Common myeloid progenitor, CD34-positive (primary cell): Measurements from ENCODE around the gene TNS1.

Source experiments
- CTCF ChIA-PET: fragments of 350-600 bp; sonication (Branson Sonifier 250); formaldehyde crosslinking; loops from one replicate; lab custom pipeline; 2021; ENCODE audit warnings: antibody characterized with exemption; lab: Charles Lee
- POLR2A ChIA-PET: fragments of 350-600 bp; sonication (Branson Sonifier 250); formaldehyde crosslinking; loops from one replicate; lab custom pipeline; 2021; ENCODE audit warnings: antibody characterized with exemption; lab: Charles Lee
- DNase-seq, 3 donors: peaks; one replicate each; pipeline versions ENCODE4 v3.0.0 to v3.0.0-alpha.2; 2013
- H3K27ac ChIP-seq, 2 experiments: 1 replicate in 1 of 2; 2 replicates in 1 of 2; pipeline ENCODE4 v1.7.0; 2013; ENCODE audit warnings: inconsistent platforms in 2 of 2, low read length in 2 of 2, mild to moderate bottlenecking in 2 of 2, low read depth in 1 of 2, moderate library complexity in 1 of 2; ENCODE audit not compliant: severe bottlenecking in 2 of 2, insufficient read depth in 1 of 2, poor library complexity in 1 of 2
- H3K27me3 ChIP-seq, 5 experiments: replicated peaks in 2 of 5; 1 replicate in 3 of 5; 2 replicates in 2 of 5; pipeline versions ENCODE4 v1.6.1 to v1.7.0; 2013; ENCODE audit warnings: low read length in 4 of 5, mild to moderate bottlenecking in 2 of 5, moderate library complexity in 2 of 5, inconsistent platforms in 1 of 5; ENCODE audit not compliant: insufficient read depth in 5 of 5, control insufficient read depth in 4 of 5
- H3K36me3 ChIP-seq, 4 experiments: 1 replicate in 2 of 4; 2 replicates in 2 of 4; pipeline versions ENCODE4 v1.6.1 to v1.7.0; 2013; ENCODE audit warnings: low read length in 3 of 4, control low read depth in 1 of 4, mild to moderate bottlenecking in 1 of 4; ENCODE audit not compliant: control insufficient read depth in 4 of 4, insufficient read depth in 4 of 4
- H3K4me1 ChIP-seq, 4 experiments: 1 replicate in 3 of 4; 2 replicates in 1 of 4; pipeline versions ENCODE4 v1.6.1 to v1.7.1; 2013; ENCODE audit warnings: low read length in 3 of 4, mild to moderate bottlenecking in 3 of 4, control low read depth in 1 of 4, inconsistent platforms in 1 of 4, moderate library complexity in 1 of 4; ENCODE audit not compliant: control insufficient read depth in 4 of 4, insufficient read depth in 4 of 4; ENCODE audit errors: control extremely low read depth in 1 of 4
- H3K4me3 ChIP-seq, 7 experiments: 1 replicate in 4 of 7; 2 replicates in 3 of 7; pipeline versions ENCODE4 v1.5.1 to v1.7.0; 2013; ENCODE audit warnings: mild to moderate bottlenecking in 7 of 7, low read length in 6 of 7, moderate library complexity in 6 of 7, inconsistent platforms in 2 of 7, low read depth in 2 of 7, control low read depth in 1 of 7; ENCODE audit not compliant: insufficient read depth in 4 of 7, control insufficient read depth in 1 of 7; ENCODE audit errors: extremely low read depth in 1 of 7
- H3K9me3 ChIP-seq, 5 experiments: 1 replicate in 4 of 5; 2 replicates in 1 of 5; pipeline versions ENCODE4 v1.6.1 to v1.7.1; 2013; ENCODE audit warnings: low read length in 4 of 5, mild to moderate bottlenecking in 2 of 5, inconsistent platforms in 1 of 5, low read depth in 1 of 5, moderate library complexity in 1 of 5; ENCODE audit not compliant: control insufficient read depth in 4 of 5, insufficient read depth in 2 of 5; ENCODE audit errors: control extremely low read depth in 1 of 5
- WGBS: methylation state at CpG from one replicate; pipeline ENCODE4 v1.1.5; 2013; ENCODE audit not compliant: insufficient coverage; 5-methylcytosine and 5-hydroxymethylcytosine counted together

Gene TNS1

GRCh38 chr2:218001629-218002028 is 1.2 kb downstream of the TNS1 start:
- Histone ChIP-seq H3K27ac (no peak overlapping the region), H3K9me3 (no peaks in the 10 kb centered on the region), H3K4me1 (peaks cover 0 to 26% (median 19%) of the 10 kb centered on the region in 4 experiments), H3K4me3 (no peak overlapping the region), H3K36me3 (peaks cover 0 to 4% (median 0%) of the 10 kb centered on the region in 4 experiments), H3K27me3 (no peaks in the 10 kb centered on the region)
- POLR2A ChIA-PET = no interaction called here
- WGBS = 76% methylated on average over 3 of the region's 4 CpGs
- CTCF ChIA-PET = interaction anchor here (0.7 to 1.0 kb wide), 3 partner anchors 8 to 33 kb away, joined by 3 to 4 read pairs (median 3); no protein-coding TSS in a partner anchor
- no peak for DNase-seq

DNA sequence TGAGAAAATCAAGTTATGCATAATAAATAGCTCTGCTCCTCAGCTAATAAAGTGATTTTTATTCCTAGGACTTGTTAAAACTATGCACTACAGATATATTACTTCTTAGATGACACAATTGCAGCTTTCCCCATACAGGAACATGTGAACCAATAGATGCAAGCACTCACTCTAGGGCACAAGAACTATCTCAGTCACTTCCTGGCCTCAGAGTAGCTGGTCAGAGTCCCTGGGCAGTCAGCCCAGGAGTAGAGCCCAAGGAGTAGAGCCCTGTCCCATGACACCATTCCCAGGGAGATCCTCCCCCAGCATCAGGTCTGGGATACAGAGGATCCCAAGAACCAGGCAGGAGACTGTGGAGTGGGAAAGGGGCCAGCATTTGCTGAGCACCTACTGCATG is 2.7 kb downstream of the TNS1 start:
- H3K9me3 ChIP-seq = no peaks in the 10 kb centered on the region
- DNase-seq = no peak
- no peaks in the 10 kb centered on the region for H3K36me3 ChIP-seq
- POLR2A ChIA-PET = no interaction called here
- peaks cover 0 to 39% (median 29%) of the 10 kb centered on the region in 4 experiments for H3K4me1 ChIP-seq
- no peak overlapping the region for H3K4me3 ChIP-seq
- CTCF ChIA-PET = interaction anchor here (0.6 to 2.9 kb wide), 11 partner anchors 8 to 214 kb away, joined by 3 to 16 read pairs (median 5); no protein-coding TSS in a partner anchor
- no peak overlapping the region for H3K27ac ChIP-seq
- H3K27me3 ChIP-seq = no peaks in the 10 kb centered on the region

DNA sequence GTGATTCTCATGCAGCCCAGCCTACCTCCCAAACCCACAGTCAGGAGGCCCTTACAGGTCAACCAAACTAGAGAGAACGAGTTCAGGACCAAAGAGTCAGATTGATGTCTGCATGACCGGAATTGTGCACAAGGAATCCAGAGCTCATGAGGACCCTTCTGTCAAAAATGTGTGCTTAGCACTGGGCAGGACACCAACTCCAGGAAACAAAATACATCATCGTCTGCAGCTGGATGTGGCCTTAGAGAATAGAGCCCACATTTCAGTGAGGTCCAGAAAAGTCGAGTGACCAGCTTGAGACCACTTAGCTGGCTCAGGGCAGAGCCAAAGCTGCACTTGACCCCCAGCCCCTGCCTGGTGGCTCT is 3.2 kb downstream of the TNS1 start:
- ChIA-PET CTCF (interaction anchor here (0.6 to 2.9 kb wide), 12 partner anchors 8 to 214 kb away, joined by 3 to 16 read pairs (median 5); no protein-coding TSS in a partner anchor), POLR2A (no interaction called here)
- Histone ChIP-seq H3K9me3 (no peaks in the 10 kb centered on the region), H3K4me3 (no peak overlapping the region), H3K27me3 (no peaks in the 10 kb centered on the region), H3K36me3 (peaks cover 0 to 3% (median 0%) of the 10 kb centered on the region in 4 experiments), H3K4me1 (peaks cover 0 to 39% (median 29%) of the 10 kb centered on the region in 4 experiments), H3K27ac (no peak overlapping the region)
- 100% methylated on average over 4 of the region's 4 CpGs for WGBS
- no peak for DNase-seq

DNA sequence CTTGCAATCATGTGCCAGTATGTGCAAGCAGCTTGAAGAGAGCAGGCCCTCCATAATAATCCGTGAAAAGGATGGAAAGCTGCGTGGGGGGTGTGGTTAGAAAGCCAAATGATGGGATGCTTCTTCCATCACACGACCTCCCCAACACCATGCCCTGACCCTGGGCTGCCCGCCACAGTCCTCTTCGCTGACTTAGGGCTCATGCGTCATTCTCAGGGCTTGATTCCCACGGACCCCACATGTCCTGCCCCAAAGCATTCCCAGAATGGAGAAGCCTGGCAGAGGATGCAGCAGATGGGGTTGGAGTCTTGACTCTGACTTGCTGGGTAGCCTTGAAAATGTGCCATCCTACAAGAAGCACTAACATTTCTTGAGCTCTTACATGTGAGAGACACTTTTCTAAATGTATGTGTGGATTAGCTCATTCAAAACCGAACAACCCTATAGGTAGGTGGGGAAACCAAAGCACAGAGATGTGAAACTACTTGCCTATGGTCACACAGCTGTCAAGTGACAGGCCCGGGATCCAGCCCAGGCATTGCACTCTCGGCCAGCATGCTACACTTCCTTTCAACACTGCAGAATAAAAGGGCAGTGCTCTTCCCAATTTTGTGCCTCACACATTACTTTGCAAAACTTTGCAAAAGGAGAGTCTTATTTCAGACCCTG is 3.7 kb downstream of the TNS1 start:
- Histone ChIP-seq H3K4me1 (peaks cover 0 to 34% (median 27%) of the 10 kb centered on the region in 4 experiments), H3K4me3 (no peak overlapping the region), H3K36me3 (peaks cover 0 to 3% (median 0%) of the 10 kb centered on the region in 4 experiments), H3K27ac (no peak overlapping the region), H3K27me3 (no peaks in the 10 kb centered on the region), H3K9me3 (no peaks in the 10 kb centered on the region)
- DNase-seq = no peak
- WGBS = 94% methylated on average over 10 of the region's 10 CpGs
- ChIA-PET POLR2A (no interaction called here), CTCF (interaction anchor here (0.7 to 2.9 kb wide), 9 partner anchors 10 to 213 kb away, joined by 3 to 16 read pairs (median 5); no protein-coding TSS in a partner anchor)

GRCh38 chr2:217997510-217997909 is 5.3 kb downstream of the TNS1 start:
- Histone ChIP-seq H3K4me3 (no peak overlapping the region), H3K4me1 (peaks cover 0 to 20% (median 16%) of the 10 kb centered on the region in 4 experiments), H3K27ac (no peak overlapping the region), H3K27me3 (no peaks in the 10 kb centered on the region), H3K36me3 (peaks cover 0 to 3% (median 0%) of the 10 kb centered on the region in 4 experiments), H3K9me3 (no peaks in the 10 kb centered on the region)
- WGBS = 88% methylated on average over 9 of the region's 11 CpGs
- CTCF ChIA-PET = interaction anchor here (0.6 to 5.0 kb wide), 5 partner anchors 9 to 269 kb away, joined by 3 to 41 read pairs (median 4); no protein-coding TSS in a partner anchor
- POLR2A ChIA-PET = no interaction called here
- no peak for DNase-seq

DNA sequence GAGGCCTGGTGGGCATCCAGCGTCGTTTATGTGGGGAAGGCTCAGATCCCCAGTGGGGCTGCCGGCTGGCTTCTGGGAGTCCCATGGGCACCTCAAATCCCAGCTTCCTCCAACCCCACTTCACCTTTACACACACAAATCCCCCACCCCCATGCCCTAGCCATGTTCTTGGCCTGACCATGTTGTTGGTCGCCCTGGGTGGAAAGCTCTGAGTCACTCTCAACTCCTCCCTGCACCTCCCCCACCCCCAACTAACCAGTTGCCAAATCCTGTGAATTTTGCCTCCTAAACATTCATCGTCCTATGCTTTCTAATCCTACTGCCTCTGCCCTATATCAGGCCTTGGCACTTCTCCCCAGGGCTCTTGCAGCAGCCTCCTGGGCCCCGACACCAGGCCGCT is 6.4 kb downstream of the TNS1 start:
- CTCF ChIA-PET = interaction anchor here (1.1 to 14.8 kb wide), 5 partner anchors 9 to 207 kb away, joined by 3 to 249 read pairs (median 4); no protein-coding TSS in a partner anchor
- no peaks in the 10 kb centered on the region for H3K9me3 ChIP-seq
- POLR2A ChIA-PET = no interaction called here
- H3K27ac ChIP-seq = no peak overlapping the region
- H3K4me1 ChIP-seq = peaks cover 0 to 13% (median 10%) of the 10 kb centered on the region in 4 experiments
- no peaks in the 10 kb centered on the region for H3K27me3 ChIP-seq
- no peak overlapping the region for H3K4me3 ChIP-seq
- DNase-seq = no peak
- peaks cover 0 to 3% (median 0%) of the 10 kb centered on the region in 4 experiments for H3K36me3 ChIP-seq
- 89% methylated on average over 5 of the region's 7 CpGs for WGBS

DNA sequence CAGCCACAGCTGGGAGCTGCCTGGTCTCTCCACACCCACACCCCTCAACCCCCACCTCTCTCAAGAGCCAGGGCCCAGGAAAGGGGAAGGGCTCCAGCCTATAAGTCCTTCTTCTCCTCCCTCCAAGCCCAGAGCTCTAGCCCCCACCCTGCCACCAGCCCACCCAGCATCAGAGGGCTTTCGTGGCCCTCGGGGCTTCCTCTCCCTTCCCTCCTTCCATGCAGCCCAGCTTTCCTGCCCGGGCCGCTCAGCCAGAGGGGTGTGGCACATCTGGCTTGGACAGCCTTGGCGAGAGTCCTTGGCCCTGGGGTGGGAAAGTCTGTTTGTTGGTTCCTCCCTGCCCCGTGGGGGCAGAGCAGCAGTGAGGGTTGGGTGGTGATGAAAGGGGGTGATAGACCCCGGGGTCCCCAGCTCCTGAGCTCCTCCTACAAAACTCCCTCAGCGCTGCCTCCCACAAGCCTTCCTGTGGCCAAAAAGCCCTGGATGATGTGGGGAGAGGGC is 7.0 kb downstream of the TNS1 start:
- CTCF ChIA-PET = interaction anchor here (0.8 to 14.8 kb wide), 9 partner anchors 8 to 218 kb away, joined by 3 to 249 read pairs (median 4); no protein-coding TSS in a partner anchor
- POLR2A ChIA-PET = no interaction called here
- DNase-seq = no peak
- H3K27me3 ChIP-seq = no peaks in the 10 kb centered on the region
- peaks cover 0 to 13% (median 10%) of the 10 kb centered on the region in 4 experiments for H3K4me1 ChIP-seq
- WGBS = 24% methylated on average over 5 of the region's 8 CpGs
- H3K27ac ChIP-seq = no peak overlapping the region
- peaks cover 0 to 3% (median 0%) of the 10 kb centered on the region in 4 experiments for H3K36me3 ChIP-seq
- no peak overlapping the region for H3K4me3 ChIP-seq
- no peaks in the 10 kb centered on the region for H3K9me3 ChIP-seq
